CD4-positive, alpha-beta T cell treated with Interleukin-15 for 1 hour (primary cell): ENCODE results near the gene ROBO2.

ENCODE experiments used
- DNase-seq: peaks from one replicate; pipeline ENCODE4 v3.0.0-alpha.2; 2020

The ROBO2 gene

DNA sequence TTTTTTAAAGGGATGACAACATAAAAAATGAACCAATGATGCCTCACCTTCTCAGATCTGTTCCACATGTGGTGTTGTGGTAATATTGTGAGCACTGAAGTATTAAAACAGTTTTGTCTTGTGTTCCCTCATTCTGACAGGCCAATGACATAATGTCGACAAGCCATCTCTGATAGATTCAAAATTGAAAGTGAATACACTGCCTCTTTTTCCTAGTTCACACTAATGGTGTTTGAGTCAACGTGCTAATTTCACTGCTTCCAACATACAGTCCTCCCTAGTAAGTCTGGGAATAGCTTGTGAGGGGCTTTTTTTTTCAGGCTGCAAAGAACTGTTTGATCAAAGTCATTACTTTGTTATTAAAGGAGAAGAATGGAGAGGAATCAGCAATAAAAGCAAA, 82.8 kb downstream of the ROBO2 start:
- DNase-seq: no peak

DNA sequence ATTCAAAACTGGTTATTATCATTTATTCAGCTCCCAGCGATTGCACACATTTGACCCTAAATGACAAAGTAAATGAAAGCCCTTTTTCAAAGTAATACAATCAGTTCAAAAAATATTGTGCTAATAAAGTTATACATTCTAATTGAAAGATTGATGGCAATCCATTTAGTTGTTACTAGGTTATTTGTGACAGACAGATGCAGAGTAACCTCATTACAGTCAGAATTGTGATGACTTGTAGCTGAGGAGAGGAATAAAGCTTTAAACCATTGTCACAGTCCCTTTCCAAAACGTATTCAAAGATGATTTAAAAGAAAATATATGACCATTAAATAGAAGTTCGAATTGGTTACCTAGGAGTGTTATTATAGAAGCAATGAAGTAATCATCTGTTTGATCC, 86.1 kb downstream of the ROBO2 start:
- no peak for DNase-seq

DNA sequence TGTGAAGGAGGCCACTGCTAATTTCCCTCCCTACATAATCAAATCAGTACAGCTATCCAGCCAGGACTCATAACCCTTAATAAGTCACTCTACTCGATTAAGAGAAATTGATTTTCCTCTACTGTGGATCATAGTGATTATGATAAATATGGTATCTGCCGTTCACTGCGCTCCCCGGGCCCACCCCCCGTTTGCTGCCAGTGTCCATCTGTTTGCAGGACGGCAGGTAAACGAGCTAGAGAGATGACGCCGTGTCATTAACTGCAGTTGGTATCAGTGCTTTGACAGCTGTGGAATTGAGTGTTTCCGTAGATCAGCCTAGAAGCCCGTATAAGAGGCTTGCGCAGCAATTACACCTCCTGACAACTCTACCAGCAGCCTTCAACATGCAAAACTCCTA, 94.9 kb downstream of the ROBO2 start:
- DNase-seq: no peak

DNA sequence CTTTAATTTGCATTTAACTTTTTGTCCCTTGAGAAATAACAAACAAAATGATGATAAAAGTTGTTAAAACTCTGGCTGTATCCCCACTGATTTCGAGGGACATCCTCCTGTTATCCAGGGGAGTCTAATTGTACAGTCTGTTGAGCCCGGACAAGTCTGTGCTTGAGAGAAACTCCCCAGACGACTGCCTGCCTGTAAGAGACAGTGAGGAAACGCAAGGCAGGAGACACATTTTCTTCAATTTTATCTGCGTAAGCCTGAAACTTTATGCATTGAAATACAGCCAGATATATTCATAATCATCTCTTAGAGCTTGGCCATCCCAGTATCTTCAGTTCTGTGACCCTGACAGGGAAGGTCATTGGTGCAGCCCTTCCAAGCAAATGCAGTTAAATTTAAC, 97.7 kb downstream of the ROBO2 start:
- DNase-seq: no peak

DNA sequence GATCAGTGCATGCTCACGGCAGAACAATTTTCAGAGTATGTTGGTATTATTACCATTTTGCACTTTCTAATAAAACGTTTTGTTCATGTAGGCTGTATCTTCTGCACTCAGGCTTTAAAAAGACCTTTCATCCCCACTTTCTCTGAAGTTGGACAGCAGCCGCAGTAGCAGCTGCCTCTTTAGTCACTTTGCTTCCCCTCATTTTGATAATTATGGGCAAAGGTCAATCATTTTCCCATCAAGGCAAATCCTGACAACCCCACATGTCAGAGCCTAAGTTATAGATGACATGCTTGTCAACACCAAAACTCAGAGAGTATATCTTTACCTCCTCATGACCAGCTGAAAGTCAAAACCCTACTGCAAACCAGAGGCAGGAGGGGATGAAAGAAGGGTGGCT, 99.7 kb downstream of the ROBO2 start:
- no peak for DNase-seq

DNA sequence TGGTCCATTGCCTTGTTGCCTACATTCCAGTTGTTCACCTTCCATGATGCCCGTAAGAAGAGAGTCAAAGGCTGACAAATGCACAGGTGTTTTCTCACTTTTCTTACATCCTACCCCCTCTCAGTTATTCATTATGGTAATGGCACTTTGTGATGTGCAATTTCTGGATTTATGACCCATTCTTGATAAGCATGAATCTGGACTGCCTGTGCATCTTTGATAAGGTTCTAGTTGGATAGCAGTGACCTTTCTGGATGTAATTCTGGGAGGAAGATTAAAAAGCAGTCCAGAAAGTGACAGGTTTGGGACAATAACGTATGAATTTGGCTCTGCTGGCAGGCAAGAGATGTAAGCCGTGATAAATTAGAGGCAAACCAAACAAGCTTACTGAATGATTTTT, 101.5 kb downstream of the ROBO2 start:
- no peak for DNase-seq

DNA sequence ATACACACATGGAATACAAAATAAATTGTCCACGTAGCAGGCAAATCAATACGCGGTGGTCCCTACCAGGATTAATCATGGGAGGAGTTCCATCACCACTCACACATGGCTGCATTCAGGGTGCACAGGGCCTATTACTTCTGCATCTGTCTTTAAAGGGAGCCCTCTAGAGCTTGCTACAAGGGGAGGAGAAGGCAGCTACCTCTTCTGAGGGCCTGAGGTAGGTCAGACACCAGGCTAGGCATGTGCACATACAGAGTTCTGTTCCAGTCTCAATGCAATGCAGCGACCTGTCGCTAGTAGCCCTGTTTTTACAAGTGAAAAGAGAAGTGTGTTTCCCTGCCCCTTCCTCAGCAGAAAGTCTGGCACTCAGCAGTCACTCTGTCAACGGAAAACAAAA, 102.7 kb downstream of the ROBO2 start:
- no peak for DNase-seq

DNA sequence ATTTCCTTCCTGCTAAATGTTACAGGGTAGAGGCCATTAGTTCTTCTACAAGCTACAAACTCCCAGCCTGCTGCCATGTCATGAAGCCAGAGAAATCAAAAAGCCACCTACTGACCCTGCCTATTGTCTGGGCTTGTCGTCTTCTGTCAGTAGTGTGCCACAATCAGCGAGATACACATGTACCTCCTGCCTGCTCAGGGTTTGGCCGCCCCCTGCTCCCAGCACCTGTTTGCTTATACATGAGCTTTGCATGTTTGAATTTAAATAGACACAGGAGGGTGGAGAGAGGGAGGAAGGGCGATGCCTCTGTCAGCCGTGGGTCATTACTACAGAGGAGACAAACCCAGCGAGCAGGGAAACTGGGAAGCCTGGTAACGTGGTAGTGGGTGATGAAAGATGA, 106.1 kb downstream of the ROBO2 start:
- no peak for DNase-seq

DNA sequence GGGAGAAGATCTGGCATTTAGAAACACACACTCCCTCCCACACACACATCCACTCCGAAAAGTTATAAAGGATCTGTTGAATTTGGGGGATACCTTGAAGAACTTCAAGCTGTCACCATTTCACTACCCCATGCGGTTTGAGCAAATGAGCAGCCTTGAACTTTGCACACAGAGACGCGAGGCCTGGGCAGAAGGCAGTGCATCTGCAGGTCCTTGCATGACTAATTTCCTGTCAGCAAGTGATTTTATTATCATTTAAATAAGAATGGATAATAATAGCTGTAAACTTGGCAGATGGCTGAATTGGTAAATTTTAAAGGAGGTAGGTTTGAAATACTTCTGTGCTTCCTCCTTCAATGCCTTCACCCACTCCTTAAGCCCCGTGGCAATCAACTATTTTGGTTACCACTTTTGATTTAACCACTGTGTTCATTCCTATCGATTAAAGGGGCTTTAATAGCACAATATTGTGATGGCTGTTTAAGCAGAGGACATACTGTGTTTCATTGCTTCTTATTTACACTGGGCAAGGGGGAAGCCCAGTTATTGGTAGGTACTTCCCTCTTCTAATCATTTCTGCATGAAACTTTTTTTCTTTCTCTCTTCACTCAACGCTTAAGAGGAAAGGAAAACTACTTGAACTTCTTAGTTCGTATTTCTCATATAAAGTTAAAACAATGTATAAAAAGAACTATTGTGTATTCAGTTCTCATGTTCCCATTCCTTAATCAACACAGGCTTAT, 108.1 kb downstream of the ROBO2 start:
- no peak for DNase-seq

DNA sequence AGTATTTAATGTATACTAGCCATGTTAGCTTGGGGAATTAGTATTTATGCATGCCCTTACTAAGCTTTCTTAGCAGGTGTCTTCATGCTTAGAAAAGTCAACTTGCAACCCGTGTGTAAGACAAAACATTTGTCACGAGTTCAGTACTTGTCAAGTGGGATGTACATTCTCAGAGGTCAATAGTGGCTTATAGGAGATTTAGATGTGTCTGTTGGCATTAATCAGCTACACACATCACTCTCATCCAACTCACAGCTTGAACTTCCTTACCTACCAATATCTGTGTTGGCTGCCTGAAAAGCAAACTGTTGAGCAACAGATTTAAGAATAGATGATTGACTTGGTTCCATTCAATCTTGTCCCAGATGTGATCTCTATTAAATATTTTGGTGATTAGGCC, 109.5 kb downstream of the ROBO2 start:
- no peak for DNase-seq

DNA sequence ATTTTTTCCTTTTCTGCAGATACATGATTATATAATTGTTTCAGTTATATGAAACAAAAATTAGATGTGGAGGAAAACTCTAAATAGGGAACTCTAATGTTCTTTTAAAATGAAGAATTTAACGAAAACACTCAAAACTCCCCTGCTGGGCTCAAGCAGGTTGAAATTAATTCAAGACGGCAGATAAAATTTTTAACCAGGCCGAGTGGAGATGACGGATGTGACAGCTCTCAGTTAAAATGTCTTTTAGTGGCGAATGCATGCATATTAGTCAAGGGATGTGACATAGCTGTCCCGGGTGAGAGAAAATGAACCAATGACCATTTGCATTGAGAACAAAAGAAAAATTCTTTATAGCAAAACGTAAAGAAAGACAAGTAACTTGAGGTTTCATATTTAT, 110.1 kb downstream of the ROBO2 start:
- DNase-seq: no peak

DNA sequence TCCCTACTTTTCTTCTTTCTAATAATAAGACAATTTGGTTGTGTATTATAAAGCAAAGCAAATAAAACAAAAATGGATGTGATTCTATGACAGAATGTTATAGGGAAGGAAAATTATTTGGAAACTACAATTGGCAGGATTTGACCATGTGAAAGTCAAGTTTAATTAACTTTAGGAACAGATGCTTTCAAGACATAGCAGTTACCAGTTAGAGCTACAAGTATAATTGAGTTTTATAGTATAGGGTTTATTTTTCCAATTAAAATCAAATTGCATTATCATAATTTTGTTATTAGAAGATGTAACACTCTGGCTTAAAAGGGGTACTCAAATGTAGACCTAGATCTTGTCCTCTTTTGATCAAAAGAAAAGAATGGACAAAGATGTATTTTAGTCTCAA, 110.9 kb downstream of the ROBO2 start:
- no peak for DNase-seq

DNA sequence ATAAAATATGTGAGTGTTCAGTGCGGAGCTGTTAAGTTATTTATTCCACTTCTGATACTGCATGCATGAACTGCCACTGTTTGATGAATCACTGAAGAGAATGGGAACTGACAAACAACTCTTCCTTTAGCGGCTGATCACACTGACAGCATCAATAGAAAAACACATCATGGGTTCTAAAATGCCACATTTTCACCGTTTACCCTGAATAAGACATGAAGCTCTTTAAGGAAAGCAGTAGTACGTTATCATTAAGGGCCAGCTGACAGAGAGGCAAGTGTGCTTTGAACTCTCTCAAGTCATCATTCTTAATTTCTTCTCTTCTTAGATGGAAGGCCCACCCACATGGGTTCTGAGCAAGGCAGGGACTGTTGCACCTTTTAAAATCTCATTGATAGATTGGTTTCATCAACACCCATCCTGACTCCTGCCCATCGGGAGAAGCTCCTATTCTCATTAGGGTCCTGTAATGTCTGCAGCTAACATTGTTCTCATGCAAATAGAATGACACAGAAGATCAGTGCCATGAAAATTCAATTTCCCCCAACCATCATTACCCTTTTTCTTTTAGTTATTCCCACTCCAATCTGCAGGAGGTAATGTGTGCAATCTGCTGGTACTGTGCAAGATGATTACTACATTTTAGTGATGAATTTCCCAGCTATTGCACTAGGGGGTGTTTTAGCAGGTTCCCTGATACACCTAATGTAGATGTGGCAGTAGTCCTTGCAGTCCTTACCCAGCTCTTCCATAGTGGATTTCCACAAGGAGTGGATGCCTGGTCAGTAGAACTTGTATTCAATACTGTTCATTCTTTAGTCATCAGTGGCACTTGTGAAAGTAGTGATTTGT, 119.1 kb downstream of the ROBO2 start:
- no peak for DNase-seq

DNA sequence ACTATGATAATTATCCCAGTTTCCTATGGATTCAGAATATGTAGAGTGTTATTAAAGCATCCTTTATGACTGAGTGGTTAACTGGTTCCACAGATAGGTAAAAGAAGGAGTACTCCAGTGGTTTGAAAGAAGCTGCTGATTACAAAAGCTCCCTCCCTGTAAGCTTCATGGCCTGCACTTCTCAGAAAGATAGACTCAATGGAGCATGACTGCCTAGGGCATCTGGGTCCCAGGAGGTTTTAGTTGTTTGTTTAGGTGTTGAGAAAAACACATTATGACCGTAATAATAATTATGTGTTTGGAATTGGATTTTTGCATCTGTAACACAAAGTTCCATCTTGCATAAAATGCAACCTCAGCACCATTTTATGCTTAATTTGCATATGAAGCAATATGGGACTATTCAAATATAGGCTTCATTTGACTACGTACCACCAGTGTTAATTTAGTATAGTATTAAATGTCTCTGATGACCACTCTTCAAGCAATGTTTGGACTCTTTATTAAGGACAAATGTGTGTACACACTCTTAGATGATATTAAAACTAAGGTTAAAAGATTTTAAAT, 121.1 kb downstream of the ROBO2 start:
- DNase-seq: no peak

DNA sequence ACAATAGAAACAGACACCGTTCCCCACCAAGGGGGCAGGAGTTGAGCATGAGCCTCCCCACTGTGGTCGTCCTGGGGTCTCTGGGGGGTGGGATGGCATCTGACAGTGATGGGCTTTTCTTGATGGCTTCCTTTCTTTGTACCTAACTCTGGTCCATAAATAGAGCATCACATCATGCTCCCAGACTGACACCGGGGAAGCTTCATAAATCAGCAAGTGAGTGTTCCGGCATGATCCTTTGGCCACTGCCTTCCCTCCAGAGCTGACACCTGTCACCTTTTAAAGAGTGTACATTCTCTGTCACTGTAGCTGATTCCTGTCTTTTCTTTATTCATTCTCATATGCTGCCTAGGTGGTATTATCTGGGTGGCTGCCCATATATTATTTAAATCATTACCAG, 129.9 kb downstream of the ROBO2 start:
- DNase-seq: no peak

DNA sequence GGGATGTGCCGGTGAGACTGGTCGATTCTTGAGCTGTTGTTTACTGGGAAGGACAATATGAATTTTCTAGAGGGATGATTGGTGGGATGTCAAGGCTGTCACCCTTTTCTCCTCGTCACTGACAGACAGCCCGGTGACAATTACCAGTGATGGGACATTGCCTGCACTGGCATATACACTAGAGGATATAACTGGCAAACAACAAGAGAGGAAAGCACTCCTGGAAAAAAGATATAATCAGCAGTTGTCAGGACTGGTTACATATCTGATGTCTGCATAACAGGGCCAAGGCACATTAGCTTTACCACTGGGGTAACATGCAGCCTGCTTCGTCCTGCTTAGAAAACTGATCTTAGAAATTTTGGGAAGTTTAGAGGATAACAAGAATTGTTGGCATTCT, 131.1 kb downstream of the ROBO2 start:
- DNase-seq: no peak

DNA sequence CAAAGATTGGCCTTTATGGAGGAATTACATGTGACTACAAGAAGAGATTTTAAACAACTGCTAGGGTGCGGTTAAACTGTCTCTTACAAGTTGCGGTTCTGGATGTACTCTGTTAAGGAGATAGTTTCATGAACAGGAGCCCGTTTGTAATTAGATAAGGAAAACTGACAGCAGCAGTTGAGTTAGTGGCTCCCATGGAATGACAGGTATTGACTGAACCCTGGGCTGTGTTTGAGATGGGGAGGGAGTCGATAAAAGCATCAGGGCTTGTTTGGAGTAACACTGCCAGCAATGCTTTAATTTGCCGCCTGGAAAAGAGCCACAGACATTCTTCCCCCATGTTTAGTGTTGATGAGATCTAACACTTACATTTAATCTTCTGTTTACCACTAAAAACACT, 139.9 kb downstream of the ROBO2 start:
- no peak for DNase-seq

DNA sequence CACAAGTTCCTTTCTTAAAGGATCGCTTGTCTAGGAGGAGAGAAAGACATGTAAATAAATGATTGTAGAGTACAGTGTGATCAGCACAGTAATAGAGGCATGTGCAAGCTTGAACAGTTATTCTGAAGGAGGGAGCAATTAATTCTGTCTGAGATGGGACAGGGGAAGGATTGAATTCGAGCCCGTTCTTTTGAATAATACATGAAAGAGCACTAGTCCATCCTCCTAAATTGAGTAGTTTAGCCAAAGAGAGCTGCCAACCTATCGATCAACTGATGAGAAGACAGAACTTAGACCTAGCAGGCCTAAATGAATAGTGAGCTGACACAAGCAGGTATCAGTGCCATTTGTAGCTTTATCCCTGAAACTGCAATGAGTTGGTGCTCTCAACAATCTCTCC, 142.4 kb downstream of the ROBO2 start:
- no peak for DNase-seq

DNA sequence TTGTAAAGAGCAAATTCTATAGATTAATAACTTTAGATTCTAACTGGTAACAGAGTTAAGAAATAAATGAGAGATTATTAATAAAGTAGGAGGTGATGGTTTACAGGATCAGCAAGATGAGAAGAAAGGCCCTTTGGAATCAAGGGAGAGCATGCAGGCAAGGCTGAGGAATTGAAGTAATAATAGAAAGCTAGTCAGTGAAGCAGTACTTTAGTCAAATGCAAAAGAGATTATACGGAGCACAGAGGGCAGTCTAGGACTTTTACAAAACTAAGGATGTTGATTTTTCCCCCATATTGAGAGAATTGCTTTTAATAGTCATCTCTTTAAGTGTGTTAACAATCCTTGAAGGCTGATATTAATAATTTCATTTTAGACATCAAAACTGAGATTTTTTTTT, 146.4 kb downstream of the ROBO2 start:
- no peak for DNase-seq

DNA sequence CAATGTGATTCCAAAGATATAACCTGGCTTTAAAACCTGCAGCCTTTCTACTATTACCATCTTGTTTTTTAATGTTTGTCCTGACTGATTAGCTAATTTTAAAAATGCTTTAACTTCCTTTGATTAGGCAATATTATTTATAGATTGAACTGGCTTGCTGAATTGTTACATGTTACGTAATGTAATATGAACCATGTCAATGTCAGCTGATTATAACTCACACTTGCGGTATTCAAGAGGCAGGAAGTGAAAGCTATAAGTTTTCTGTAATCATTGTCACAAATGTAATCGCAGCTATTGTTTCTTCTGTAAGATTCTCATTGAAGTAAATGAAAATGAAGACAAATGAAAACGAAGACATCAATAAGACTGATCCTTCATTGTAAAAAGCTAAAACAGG, 146.8 kb downstream of the ROBO2 start:
- DNase-seq: no peak

DNA sequence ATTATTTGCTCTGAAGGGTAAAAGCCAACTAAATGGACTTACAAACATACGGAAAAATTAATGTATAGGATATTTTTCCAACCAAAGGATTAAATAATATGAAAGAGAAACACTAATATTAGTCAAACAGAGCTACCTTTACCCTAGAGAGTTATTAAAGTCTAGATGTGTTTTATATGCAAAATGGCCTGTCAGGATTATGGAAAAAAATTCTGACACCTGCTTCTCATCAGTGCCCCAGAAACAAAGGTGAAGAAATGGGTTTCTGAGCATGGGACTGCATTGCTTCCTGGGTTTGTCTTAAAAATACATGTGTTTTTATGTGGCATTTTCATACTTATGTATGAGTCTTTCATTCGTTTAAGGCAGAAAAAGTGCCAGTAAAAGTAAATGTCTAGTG, 148.3 kb downstream of the ROBO2 start:
- DNase-seq: no peak

DNA sequence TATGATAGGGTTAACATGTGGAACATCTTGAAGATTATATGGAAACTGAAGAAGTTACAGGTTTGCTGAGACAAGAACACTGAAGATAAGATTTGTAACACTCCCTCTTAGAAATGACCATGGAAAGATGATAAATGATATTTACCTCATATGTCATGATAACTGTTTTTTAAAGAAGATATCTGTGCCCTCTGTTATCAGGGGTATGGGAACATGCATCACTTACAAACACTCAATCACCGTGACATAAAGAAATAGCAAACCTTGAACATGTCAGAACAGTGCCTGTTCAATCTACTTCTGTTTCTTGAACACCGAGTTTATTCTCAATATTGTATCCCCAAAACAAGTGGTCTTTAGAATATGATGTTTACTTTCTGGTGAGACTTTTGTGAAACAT, 149.4 kb downstream of the ROBO2 start:
- DNase-seq: no peak

DNA sequence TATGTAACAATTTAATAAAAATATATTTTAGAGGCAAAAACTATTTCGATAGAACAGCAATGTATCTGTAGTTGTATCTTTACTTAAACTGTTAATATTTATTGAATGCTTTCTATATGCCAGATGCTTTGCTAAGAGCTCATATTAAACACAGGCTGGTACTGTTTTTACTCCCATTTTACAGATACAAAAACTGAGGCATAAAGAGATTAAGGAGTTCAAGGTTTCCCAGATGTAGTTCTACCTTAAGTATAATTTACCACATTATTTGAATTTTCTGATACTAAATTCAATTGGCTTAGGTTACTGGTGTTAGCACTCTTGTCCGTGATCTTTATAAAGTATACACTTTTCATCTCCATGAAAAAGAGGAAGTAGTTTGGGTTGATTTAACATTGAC, 149.8 kb downstream of the ROBO2 start:
- DNase-seq: no peak

DNA sequence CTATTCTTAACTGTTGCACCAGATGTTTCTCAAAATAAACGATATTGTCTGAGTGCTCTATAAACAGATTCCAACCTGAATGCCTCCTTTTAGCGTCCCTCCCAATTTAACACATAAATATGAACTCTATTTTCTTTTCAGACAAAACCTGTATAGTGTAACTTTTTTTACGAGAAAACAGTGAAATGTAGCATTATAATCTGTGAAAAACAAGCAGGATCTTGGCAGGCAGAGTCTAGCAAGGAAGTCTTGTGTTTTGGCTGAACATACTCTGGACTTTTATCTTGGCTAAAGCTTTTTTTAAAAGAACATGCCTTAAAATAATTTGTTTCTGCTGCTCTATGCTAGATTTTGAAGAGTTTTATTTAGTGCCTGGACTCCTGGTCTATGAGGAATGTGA, 150.5 kb downstream of the ROBO2 start:
- DNase-seq: no peak
